ENCODE results near the gene VPS4B. TPM values are rescaled to one million over a fixed set of nuclear protein-coding genes. Genes with fewer than 3 reads are reported as not detected.

The VPS4B gene
- total RNA-seq, 1 experiment from 2014 or later, result 44.7 TPM

DNA sequence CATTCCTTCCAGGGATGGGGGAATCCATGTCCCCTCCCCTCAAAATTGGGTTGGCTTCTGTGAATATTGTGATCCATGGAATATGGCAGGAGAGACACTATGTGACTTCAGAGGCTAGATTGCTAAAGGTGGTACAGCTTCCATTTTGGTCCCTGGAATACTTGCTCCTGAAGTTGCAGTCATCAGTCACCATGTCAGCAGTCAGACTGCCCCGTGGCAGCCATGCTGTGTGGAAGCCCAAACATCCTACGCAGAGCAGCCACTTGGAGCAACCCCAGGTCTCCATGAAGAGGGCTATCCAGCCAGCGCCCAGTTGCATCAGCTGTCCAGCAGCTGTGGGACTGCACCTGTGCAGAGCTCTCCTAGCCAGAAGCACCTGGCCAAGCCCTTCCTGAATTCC lies 39.4 kb downstream of the VPS4B start:
- Histone ChIP-seq H3F3A (ENCODE audit: low read length, unreplicated experiment) (no peaks in the 10 kb centered on the region), H3K9me3 (ENCODE audit: low read length) (no peaks in the 10 kb centered on the region), H3K9ac (ENCODE audit: low read length) (no peak overlapping the region), H3K9me2 (replicated peaks; ENCODE audit: low read length) (no peaks in the 10 kb centered on the region), H3K4me1 (ENCODE audit: insufficient read depth, low read length) (peaks cover 11% of the 10 kb centered on the region), H3K79me2 (ENCODE audit: low read length) (no peaks in the 10 kb centered on the region), H4K20me1 (ENCODE audit: low read length) (no peaks in the 10 kb centered on the region), H3K36me3 (ENCODE audit: low read depth, low read length) (no peaks in the 10 kb centered on the region; the same call in 1 of the 2 replicates), H2AFZ (ENCODE audit: low read length) (no peak overlapping the region), H3K4me3 (ENCODE audit: low read length) (no peak overlapping the region), H3K27ac (ENCODE audit: low read length) (no peak overlapping the region), H3K4me2 (ENCODE audit: low read length) (no peak overlapping the region), H3K27me3 (ENCODE audit: low read length) (no peaks in the 10 kb centered on the region)
- DNase-seq, result no peak
- TF ChIP-seq EZH2 (IDR thresholded peaks at IDR 0.05; ENCODE audit: low read length, unreplicated experiment) (no peak), EZH2phosphoT487 (IDR thresholded peaks at IDR 0.05; ENCODE audit: borderline replicate concordance, low read length) (no peak)
- TF ChIP-seq, protein P1, sequence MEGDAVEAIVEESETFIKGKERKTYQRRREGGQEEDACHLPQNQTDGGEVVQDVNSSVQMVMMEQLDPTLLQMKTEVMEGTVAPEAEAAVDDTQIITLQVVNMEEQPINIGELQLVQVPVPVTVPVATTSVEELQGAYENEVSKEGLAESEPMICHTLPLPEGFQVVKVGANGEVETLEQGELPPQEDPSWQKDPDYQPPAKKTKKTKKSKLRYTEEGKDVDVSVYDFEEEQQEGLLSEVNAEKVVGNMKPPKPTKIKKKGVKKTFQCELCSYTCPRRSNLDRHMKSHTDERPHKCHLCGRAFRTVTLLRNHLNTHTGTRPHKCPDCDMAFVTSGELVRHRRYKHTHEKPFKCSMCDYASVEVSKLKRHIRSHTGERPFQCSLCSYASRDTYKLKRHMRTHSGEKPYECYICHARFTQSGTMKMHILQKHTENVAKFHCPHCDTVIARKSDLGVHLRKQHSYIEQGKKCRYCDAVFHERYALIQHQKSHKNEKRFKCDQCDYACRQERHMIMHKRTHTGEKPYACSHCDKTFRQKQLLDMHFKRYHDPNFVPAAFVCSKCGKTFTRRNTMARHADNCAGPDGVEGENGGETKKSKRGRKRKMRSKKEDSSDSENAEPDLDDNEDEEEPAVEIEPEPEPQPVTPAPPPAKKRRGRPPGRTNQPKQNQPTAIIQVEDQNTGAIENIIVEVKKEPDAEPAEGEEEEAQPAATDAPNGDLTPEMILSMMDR (conservative IDR thresholded peaks at IDR 0.05; ENCODE audit: low read depth, low read length), result no peak
- BruUV-seq (replicated peaks), result no TSS peak
- ChIA-PET CTCF (no interaction called here), POLR2A (ENCODE audit: unreplicated experiment) (no interaction called here)
- intact Hi-C loops (cut with micrococcal nuclease), result no loop called here
- no peak for ATAC-seq

DNA sequence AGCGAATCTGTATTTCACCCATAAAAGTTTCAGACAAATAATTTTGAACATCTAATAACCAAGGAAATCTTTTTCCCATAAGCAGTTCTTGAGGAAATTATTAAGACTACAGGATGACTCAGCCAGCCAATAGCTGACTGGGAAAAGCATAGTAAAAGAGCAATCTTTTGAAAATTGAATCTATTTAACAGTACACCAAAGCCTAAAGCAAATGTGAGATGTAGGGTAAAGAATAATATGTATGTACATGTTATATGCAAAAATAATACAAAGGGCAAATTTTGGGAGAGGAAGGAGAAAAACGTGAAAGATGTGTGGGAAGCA lies 42.7 kb downstream of the VPS4B start:
- BruUV-seq (replicated peaks), result no TSS peak
- no peak for TF ChIP-seq EZH2 (IDR thresholded peaks at IDR 0.05; ENCODE audit: low read length, unreplicated experiment)
- TF ChIP-seq, protein P1 (conservative IDR thresholded peaks at IDR 0.05; ENCODE audit: low read depth, low read length), result no peak
- no peak for TF ChIP-seq EZH2phosphoT487 (IDR thresholded peaks at IDR 0.05; ENCODE audit: borderline replicate concordance, low read length)
- POLR2A ChIA-PET (ENCODE audit: unreplicated experiment), result no interaction called here
- Histone ChIP-seq H3K27me3 (ENCODE audit: low read length) (no peaks in the 10 kb centered on the region), H3K4me3 (ENCODE audit: low read length) (no peak overlapping the region), H4K20me1 (ENCODE audit: low read length) (no peaks in the 10 kb centered on the region), H3K9ac (ENCODE audit: low read length) (no peak overlapping the region), H3K4me2 (ENCODE audit: low read length) (0 out of 2 replicates have a peak overlapping the region, but pooled peaks have one; percentile 57), H3F3A (ENCODE audit: low read length, unreplicated experiment) (no peaks in the 10 kb centered on the region), H3K27ac (ENCODE audit: low read length) (no peak overlapping the region), H3K36me3 (ENCODE audit: low read depth, low read length) (no peaks in the 10 kb centered on the region), H2AFZ (ENCODE audit: low read length) (no peak overlapping the region), H3K4me1 (ENCODE audit: insufficient read depth, low read length) (peaks cover 11% of the 10 kb centered on the region), H3K9me2 (replicated peaks; ENCODE audit: low read length) (no peaks in the 10 kb centered on the region), H3K79me2 (ENCODE audit: low read length) (no peaks in the 10 kb centered on the region), H3K9me3 (ENCODE audit: low read length) (no peaks in the 10 kb centered on the region)
- CTCF ChIA-PET, result interaction anchor here (0.5 kb wide), 1 partner anchor 638 kb away, joined by 3 read pairs; no protein-coding TSS in a partner anchor
- intact Hi-C loops (cut with micrococcal nuclease), result no loop called here
- peak; percentile 64 for ATAC-seq
- no peak for DNase-seq

DNA sequence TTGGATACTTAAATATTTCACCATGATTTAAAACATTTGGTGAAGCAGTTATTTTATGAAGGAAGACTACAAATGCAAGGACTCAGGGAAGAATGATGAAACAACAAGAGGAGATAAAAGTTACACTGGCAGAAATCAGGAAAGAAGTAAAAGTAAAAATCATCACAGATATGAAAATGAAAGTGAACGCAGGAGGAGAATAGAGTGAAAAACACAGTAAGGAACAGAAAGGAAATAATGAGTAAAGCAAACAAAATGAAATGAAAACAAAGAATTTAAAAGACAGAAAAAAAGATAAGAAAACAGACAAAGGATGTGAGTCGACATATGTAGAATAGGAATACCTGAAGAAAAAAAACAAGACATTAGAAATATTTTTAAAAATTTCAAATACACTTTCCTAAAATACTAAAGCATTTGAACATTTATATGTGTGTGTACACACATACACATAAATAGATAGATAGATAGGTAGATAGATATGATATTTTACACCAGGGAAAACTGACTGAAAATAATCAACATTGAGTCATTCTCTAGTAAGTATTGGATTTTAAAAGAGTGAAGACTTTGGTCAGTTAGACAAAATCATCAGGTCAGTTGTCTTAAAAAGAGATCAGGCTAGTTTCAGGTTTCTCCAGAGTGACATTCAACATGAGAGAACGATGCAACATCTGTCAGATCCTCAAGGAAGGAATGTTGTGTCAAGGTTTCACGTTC lies 43.2 kb downstream of the VPS4B start:
- Histone ChIP-seq H3K9me2 (replicated peaks; ENCODE audit: low read length) (no peaks in the 10 kb centered on the region), H3K9ac (ENCODE audit: low read length) (no peak overlapping the region), H3K4me3 (ENCODE audit: low read length) (no peak overlapping the region; the same call in 1 of the 2 replicates), H3K27me3 (ENCODE audit: low read length) (no peaks in the 10 kb centered on the region), H3F3A (ENCODE audit: low read length, unreplicated experiment) (no peaks in the 10 kb centered on the region), H3K36me3 (ENCODE audit: low read depth, low read length) (no peaks in the 10 kb centered on the region), H3K4me1 (ENCODE audit: insufficient read depth, low read length) (peaks cover 11% of the 10 kb centered on the region), H3K79me2 (ENCODE audit: low read length) (no peaks in the 10 kb centered on the region), H3K27ac (ENCODE audit: low read length) (no peak overlapping the region), H3K9me3 (ENCODE audit: low read length) (no peaks in the 10 kb centered on the region), H4K20me1 (ENCODE audit: low read length) (no peaks in the 10 kb centered on the region), H2AFZ (ENCODE audit: low read length) (no peak overlapping the region), H3K4me2 (ENCODE audit: low read length) (peak overlapping the region; percentile 57)
- BruUV-seq (replicated peaks), result no TSS peak
- no peak for TF ChIP-seq EZH2 (IDR thresholded peaks at IDR 0.05; ENCODE audit: low read length, unreplicated experiment)
- no peak for DNase-seq
- peak; percentile 52 for ATAC-seq
- ChIA-PET CTCF (no interaction called here), POLR2A (ENCODE audit: unreplicated experiment) (no interaction called here)
- intact Hi-C loops (cut with micrococcal nuclease), result no loop called here

Data from PC-3 (cell line).